Endodermal cell (in vitro differentiated cells): ENCODE results near the gene TRIM50. TPM values are rescaled to one million over a fixed set of nuclear protein-coding genes. Genes with fewer than 3 reads are reported as not detected.
A peak's percentile ranks its signal among the peaks of the same experiment; 100 is the strongest.

Experiments used
- DNase-seq: peaks from one replicate; pipeline ENCODE4 v3.0.0-alpha.2; 2017
- H3K27ac ChIP-seq: 2 replicates; pipeline ENCODE4 v1.5.1; 2013; ENCODE audit warnings: mild to moderate bottlenecking, low read depth, low read length, moderate library complexity
- H3K27me3 ChIP-seq: 2 replicates; pipeline ENCODE4 v1.6.1; 2013; ENCODE audit warnings: mild to moderate bottlenecking, low read length, moderate library complexity; ENCODE audit not compliant: insufficient read depth, control insufficient read depth, poor library complexity, severe bottlenecking
- H3K36me3 ChIP-seq: 2 replicates; pipeline ENCODE4 v1.7.0; 2013; ENCODE audit warnings: mild to moderate bottlenecking, low read length, moderate library complexity; ENCODE audit not compliant: control insufficient read depth, insufficient read depth
- H3K4me1 ChIP-seq: one replicate; pipeline ENCODE4 v1.7.0; 2013; ENCODE audit warnings: low read length; ENCODE audit not compliant: control insufficient read depth, insufficient read depth
- H3K4me3 ChIP-seq: 2 replicates; pipeline ENCODE4 v1.5.1; 2013; ENCODE audit warnings: mild to moderate bottlenecking, low read length, moderate library complexity
- H3K9ac ChIP-seq: 2 replicates; pipeline ENCODE4 v1.6.1; 2013; ENCODE audit warnings: mild to moderate bottlenecking, low read length, moderate library complexity; ENCODE audit not compliant: poor library complexity, severe bottlenecking; ENCODE audit errors: extremely low read depth
- H3K9me3 ChIP-seq: 2 replicates; pipeline ENCODE4 v1.6.1; 2013; ENCODE audit warnings: mild to moderate bottlenecking, low read length, moderate library complexity; ENCODE audit not compliant: control insufficient read depth
- H3K27ac Mint-ChIP-seq: 2 replicates; pipeline ENCODE4 v1.8.0; 2020; ENCODE audit warnings: mixed read lengths
- H3K27me3 Mint-ChIP-seq: 2 replicates; pipeline ENCODE4 v1.8.0; 2021; ENCODE audit warnings: mild to moderate bottlenecking, mixed read lengths; ENCODE audit not compliant: insufficient read depth
- H3K36me3 Mint-ChIP-seq: 2 replicates; pipeline ENCODE4 v1.8.0; 2020; ENCODE audit warnings: low read depth, mixed read lengths
- H3K4me1 Mint-ChIP-seq: 2 replicates; pipeline ENCODE4 v1.8.0; 2020; ENCODE audit warnings: mixed read lengths
- H3K4me3 Mint-ChIP-seq: 2 replicates; pipeline ENCODE4 v1.8.0; 2020; ENCODE audit warnings: mild to moderate bottlenecking, moderate library complexity, mixed read lengths
- H3K9me3 Mint-ChIP-seq: 2 replicates; pipeline ENCODE4 v1.8.0; 2020; ENCODE audit warnings: mild to moderate bottlenecking, mixed read lengths
- CTCF ChIP-seq: fragments of 200-600 bp; sonication (generic); conservative IDR thresholded peaks from 2 replicates; pipeline ENCODE4 v1.5.0; 2021; ENCODE audit warnings: antibody characterized with exemption, mild to moderate bottlenecking
- WGBS, 2 experiments: methylation state at CpG; one replicate each; pipeline versions ENCODE4 v1.1.5 to v1.1.7; 2013; ENCODE audit warnings: missing lambda C conversion rate in 2 of 2, mixed read lengths in 1 of 2; ENCODE audit not compliant: insufficient coverage in 1 of 2, insufficient read length in 1 of 2; 5-methylcytosine and 5-hydroxymethylcytosine counted together
- total RNA-seq, 2 donors: library from RNA; stranded (reverse); fragmentation: NEBNext Ultra II Directional in 1 of 2; extraction: Animal tissue kit (Norgen Biotek cat#: 25700) in 1 of 2; gene quantifications; 2 replicates in 1 of 2; 3 replicates in 1 of 2; pipeline ENCODE4 v1.2.1, GENCODE V29; 2021

Gene TRIM50
- total RNA-seq, 2 donors from 2014 or later: 0.24 to 0.33 TPM

GRCh38 chr7:73332447-73332846, 4.6 kb upstream of the TRIM50 start:
- H3K4me1 Mint-ChIP-seq: no peaks in the 10 kb centered on the region
- no peak overlapping the region for H3K27ac Mint-ChIP-seq
- Histone ChIP-seq H3K4me3 (no peak overlapping the region), H3K36me3 (no peaks in the 10 kb centered on the region), H3K9ac (no peak overlapping the region), H3K4me1 (no peaks in the 10 kb centered on the region), H3K27ac (no peak overlapping the region), H3K9me3 (no peaks in the 10 kb centered on the region), H3K27me3 (no peaks in the 10 kb centered on the region)
- WGBS, 2 experiments: 91 to 94% methylated on average over 4 to 5 of the region's 6 CpGs
- no peak overlapping the region for H3K4me3 Mint-ChIP-seq
- no peak for TF ChIP-seq CTCF
- H3K9me3 Mint-ChIP-seq: no peaks in the 10 kb centered on the region
- no peaks in the 10 kb centered on the region for H3K36me3 Mint-ChIP-seq
- no peak for DNase-seq
- no peaks in the 10 kb centered on the region for H3K27me3 Mint-ChIP-seq

- Mint-ChIP-seq H3K4me3 (no peak overlapping the region), H3K27ac (no peak overlapping the region), H3K9me3 (no peaks in the 10 kb centered on the region), H3K4me1 (no peaks in the 10 kb centered on the region), H3K27me3 (no peaks in the 10 kb centered on the region), H3K36me3 (no peaks in the 10 kb centered on the region)
- H3K9me3 ChIP-seq: no peaks in the 10 kb centered on the region
- no peak overlapping the region for H3K9ac ChIP-seq
- no peak overlapping the region for H3K4me3 ChIP-seq
- no peak for DNase-seq
- H3K4me1 ChIP-seq: no peaks in the 10 kb centered on the region
- H3K36me3 ChIP-seq: no peaks in the 10 kb centered on the region
- 74 to 82% methylated on average over 5 to 6 of the region's 6 CpGs for WGBS, 2 experiments
- no peaks in the 10 kb centered on the region for H3K27me3 ChIP-seq
- no peak for TF ChIP-seq CTCF
- H3K27ac ChIP-seq: no peak overlapping the region
Observed at GRCh38 chr7:73330772-73331171, 2.9 kb upstream of the TRIM50 start.

GRCh38 chr7:73329861-73330581, 2.1 kb upstream of the TRIM50 start:
- no peak overlapping the region for H3K9ac ChIP-seq
- no peaks in the 10 kb centered on the region for H3K9me3 ChIP-seq
- no peak for TF ChIP-seq CTCF
- H3K4me3 ChIP-seq: no peak overlapping the region
- no peaks in the 10 kb centered on the region for H3K36me3 Mint-ChIP-seq
- 90 to 94% methylated on average over 4 to 11 of the region's 11 CpGs for WGBS, 2 experiments
- no peaks in the 10 kb centered on the region for H3K27me3 ChIP-seq
- no peaks in the 10 kb centered on the region for H3K36me3 ChIP-seq
- no peaks in the 10 kb centered on the region for H3K9me3 Mint-ChIP-seq
- H3K4me1 Mint-ChIP-seq: no peaks in the 10 kb centered on the region
- peak overlapping the region; percentile 17 for H3K27ac Mint-ChIP-seq
- H3K4me3 Mint-ChIP-seq: no peak overlapping the region
- H3K27me3 Mint-ChIP-seq: no peaks in the 10 kb centered on the region
- DNase-seq: no peak
- H3K4me1 ChIP-seq: no peaks in the 10 kb centered on the region
- H3K27ac ChIP-seq: no peak overlapping the region
